GM18508 (cell line): ENCODE results near the gene DPH1.

Experiments used
- ATAC-seq: cut with Tn5 transposase; IDR thresholded peaks from one replicate; pipeline ENCODE4 v1.9.1; 2021; ENCODE audit warnings: moderate number of reproducible peaks; ENCODE audit not compliant: insufficient read depth, unreplicated experiment

The DPH1 gene

DNA sequence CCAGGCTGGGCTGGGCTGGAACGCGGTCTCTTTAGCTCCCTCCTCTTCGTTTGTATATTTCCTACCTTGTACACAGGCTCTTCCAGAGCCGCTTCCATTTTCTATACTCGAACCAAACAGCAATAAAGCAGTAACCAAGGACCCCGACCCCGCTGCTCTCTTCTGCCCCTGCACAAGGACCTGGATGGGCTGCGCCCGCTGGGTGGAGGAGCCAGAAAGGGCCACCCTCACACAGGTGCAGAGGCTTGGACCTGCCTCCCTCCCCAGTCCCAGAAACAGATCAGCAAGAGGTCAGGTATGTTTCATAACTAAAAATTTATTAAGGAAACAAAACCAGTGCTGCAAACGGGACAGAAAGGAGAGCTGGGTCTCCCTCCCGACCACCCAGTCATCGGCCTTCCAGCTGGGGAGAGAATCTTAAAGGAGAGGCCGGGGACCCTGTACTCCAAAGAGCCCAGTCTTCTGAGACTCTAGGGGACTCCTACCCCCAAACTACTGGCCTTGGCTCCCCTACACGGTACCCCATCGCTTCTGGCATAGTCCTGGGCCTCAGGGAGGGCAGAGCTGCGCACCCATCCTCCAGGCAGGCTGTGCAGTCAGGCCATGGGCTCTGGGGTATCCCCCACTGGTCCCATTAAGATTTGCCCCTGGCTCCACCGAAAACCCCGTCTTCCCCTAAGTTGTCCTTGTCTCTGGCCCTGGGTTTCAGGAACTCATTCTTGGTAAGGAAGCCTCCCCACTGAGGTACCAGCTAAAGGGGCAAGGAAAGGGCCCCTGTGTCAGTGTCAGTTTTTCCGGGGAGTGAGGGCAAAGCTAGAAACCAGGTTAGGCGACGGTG is 29.8 kb downstream of the DPH1 start:
- ATAC-seq, result no peak

DNA sequence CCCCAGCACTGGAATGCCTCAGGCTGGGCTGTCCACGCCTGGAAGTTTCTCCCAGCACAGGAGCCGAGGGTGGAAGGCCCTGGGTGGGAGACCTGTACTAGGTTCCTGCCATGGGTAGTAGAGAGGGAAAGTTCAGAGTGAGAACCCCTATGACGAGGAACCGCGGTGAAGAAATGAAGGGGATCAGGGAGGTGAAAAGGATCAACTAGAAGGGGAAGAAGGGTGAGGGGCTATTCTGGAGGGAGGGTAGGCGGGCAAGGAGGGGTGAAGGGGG is 30.4 kb downstream of the DPH1 start:
- no peak for ATAC-seq

- no peak for ATAC-seq
Measured at GRCh38 chr17:2060681-2061440, 30.9 kb downstream of the DPH1 start.

- ATAC-seq, result no peak
Measured at GRCh38 chr17:2061441-2061958, 31.5 kb downstream of the DPH1 start.

GRCh38 chr17:2062571-2063183 is 32.7 kb downstream of the DPH1 start:
- ATAC-seq, result no peak

DNA sequence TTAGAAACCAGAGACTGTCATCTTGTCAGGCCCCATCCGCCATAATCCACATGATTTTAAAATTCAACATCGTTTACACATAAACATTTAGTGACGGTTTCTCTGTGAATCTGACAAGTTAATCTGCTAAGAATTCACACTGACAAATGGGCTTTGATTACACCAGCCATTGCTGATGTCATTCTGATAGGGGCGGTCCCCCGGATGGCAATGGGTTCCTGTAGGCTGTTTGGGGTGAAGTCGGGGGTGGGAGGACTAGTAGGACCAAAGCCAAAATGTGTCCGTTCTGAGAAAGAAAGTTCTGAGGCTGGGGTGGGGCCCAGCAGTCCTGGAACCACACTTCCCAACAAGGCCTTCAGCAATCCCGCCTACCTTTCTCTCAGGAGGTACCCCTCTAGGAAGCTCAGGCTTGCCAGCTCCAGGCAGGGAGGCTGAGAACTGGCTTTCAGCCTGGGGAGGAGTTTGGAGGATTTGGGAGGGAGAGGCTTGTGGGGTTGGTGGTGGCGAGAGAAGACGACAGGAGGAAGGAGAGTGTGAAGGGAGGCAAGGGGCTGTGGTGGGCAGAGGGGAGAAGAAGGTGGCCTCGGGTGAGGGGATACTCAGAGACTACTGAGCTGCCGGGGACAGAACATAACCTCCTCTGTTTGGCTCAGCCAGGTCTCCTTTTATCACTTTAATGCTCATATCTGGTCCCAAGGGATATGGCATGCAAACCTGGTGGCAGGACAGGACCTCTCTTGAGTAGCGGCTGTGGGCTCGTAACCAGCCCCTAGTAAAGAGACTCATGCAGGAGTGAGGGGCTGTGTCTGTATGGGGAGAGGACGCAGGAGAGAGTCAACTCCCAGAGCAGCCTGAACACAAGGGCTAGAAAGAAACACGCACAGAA is 33.6 kb downstream of the DPH1 start:
- ATAC-seq, result no peak

DNA sequence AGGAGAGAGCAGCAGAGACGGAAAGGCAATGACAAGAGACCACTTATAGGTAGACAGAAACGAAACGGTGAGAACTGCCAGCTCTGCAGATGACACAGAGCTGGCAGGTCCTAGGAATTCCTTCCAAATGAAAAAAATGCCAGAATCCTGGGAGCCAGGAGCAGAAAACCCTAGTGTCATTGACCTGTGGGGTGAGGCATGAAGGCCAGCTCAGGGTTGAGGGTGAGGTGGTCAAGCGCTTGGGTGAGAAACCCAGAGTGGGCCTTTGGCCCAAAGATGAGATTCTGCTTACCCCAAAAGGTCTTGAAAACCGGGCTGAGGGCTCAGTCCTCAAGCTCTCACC is 34.2 kb downstream of the DPH1 start:
- ATAC-seq, result no peak

- ATAC-seq, result no peak
Measured at GRCh38 chr17:2064520-2064971, 34.6 kb downstream of the DPH1 start.

DNA sequence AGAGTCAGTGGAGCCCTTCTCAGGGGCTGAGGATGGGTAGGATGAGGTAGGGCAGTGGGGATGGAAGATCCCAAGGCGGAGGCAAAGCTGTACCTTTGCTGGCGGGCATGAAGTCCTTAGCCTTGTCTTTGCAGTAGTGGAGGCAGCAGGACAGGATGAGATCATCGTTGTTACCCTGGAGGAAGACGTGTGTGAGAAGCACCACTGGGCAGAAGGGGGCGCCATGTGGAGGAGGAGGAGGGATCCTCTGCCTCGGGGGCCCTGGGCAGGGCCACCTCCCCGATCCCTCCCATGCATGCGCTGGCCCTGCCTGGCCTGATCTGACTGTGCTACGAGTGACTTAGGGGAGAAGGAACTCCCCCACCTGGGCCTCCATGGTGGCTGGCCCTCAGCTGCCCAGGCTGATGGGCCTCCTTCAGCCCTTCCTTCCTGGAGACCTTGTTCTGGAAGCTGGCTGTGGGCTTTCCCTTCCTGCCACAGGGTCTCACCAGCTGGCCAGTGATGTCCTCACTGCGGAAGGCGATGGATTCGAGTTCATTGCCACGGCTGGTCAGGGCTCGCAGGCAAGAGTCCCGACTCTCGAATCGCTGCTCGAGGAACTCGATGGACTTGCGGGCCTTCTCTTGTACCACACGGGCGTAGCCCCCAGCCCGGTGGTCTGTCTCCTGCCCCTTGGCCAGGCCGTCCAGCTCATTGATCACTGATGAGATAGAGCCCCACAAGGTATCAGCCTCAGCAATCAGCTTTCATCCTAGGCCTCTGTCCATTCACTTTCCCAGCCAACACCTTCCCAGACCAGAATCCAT is 35.2 kb downstream of the DPH1 start:
- ATAC-seq, result no peak

GRCh38 chr17:2065949-2066400 is 36.0 kb downstream of the DPH1 start:
- ATAC-seq, result no peak

GRCh38 chr17:2067048-2067561 is 37.2 kb downstream of the DPH1 start:
- no peak for ATAC-seq

GRCh38 chr17:2067608-2068024 is 37.7 kb downstream of the DPH1 start:
- ATAC-seq, result no peak

- no peak for ATAC-seq
Measured at GRCh38 chr17:2068031-2068518, 38.1 kb downstream of the DPH1 start.

DNA sequence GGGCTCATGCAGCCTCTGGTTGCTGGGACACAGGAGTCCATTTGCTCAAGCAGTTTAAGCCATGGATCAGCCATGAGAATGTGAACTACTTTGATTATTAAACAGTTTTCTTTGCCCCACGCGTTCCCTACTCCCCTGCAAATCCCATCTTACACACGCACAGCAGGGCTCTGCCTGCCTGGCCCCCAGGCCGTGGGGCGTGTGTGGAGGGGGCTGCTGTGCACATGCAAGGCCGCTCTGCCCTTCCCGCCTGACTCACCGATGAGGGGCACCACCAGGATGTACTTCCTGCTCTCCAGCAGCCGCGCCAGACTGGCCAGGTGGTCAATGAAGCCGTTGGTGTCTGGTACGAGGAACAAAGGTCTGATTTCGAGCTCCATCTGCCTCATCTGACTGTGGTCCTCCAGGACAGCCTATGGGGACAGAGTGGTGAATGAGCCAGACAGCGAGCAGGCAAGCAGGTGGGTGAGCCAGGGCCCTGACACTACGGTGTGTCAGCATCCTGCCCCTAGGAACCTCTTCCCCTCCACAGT is 38.6 kb downstream of the DPH1 start:
- no peak for ATAC-seq

GRCh38 chr17:2070241-2071023 is 40.5 kb downstream of the DPH1 start:
- ATAC-seq, result peak; percentile 73

DNA sequence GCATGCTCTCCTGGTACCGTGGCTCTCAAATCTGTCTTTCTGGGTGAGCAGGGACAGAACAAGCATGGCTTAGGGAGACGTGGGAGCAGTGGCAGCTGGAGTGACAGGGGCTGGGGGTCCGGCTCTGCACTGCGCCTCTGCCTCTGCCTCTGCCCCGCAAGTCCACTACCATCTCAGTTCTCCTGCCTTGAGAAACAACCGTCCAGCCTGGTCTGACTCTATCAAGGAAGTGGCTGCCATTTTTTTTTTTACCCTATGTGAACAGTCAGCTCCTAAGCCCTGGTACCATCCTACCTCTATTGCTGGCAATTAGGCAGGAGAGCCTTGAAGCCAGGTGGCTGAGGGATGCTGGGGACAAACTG is 41.1 kb downstream of the DPH1 start:
- ATAC-seq, result no peak

GRCh38 chr17:2071455-2072281 is 41.7 kb downstream of the DPH1 start:
- ATAC-seq, result no peak
